HCT116 (cell line): ENCODE data around the gene COPG1.

Experiments
- POLR2A ChIP-seq: IDR thresholded peaks from 2 replicates; pipeline ENCODE4 v1.7.0; 2011; ENCODE audit warnings: borderline replicate concordance; ENCODE audit not compliant: insufficient read depth, insufficient read length; ENCODE audit errors: extremely low read depth
- RAD21 ChIP-seq: IDR thresholded peaks from 2 replicates; pipeline ENCODE4 v1.6.1; 2012; ENCODE audit warnings: low read depth, mild to moderate bottlenecking
- SIN3A ChIP-seq: IDR thresholded peaks from 2 replicates; pipeline ENCODE4 v1.6.1; 2012; ENCODE audit warnings: low read depth
- ZNF274 ChIP-seq: fragments of 200-500 bp; sonication (Bioruptor generic); IDR thresholded peaks from 2 replicates; pipeline ENCODE4 v1.6.1; 2014; ENCODE audit warnings: mild to moderate bottlenecking, low read depth, low read length, inconsistent platforms
- TF ChIP-seq, protein P1 (sequence below), 3 experiments: fragments of 200-600 bp in 1 of 3; sonication (generic) in 1 of 3; IDR thresholded peaks in 2 of 3; conservative IDR thresholded peaks in 1 of 3; 2 replicates each; pipeline ENCODE4 v1.5.1; 2012 to 2017; ENCODE audit warnings: low read depth in 2 of 3, low read length in 2 of 3, antibody characterized with exemption in 1 of 3, borderline replicate concordance in 1 of 3, control low read depth in 1 of 3, mild to moderate bottlenecking in 1 of 3, mixed read lengths in 1 of 3, mixed run types in 1 of 3, moderate library complexity in 1 of 3; ENCODE audit not compliant: insufficient read depth in 1 of 3

DNA sequence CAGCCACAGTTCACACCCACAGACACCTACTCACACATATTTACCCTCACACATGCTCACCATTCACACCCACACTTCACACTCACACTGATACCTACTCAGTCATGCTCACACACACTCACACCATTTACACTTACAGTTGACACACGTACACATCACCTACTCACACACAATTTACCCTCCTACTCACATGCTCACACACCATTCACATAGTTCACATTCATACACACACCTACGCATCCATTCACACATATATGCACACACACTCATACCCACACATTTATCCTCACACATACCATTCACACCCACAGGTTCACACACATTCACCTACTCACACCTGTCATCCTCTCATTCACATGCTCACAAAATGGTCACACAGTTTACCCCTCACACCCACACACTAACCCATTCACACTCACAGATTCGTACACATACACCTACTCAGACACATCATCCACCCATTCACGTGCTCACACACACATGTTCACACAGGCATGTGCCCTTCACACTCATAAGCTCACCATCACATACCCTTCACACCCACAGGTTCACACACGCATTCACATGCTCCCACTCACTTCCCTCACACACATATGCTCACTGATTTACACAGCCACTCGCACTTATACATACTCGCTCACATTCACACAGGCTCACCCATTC, 71.5 kb downstream of the COPG1 start:
- TF ChIP-seq, protein P1, sequence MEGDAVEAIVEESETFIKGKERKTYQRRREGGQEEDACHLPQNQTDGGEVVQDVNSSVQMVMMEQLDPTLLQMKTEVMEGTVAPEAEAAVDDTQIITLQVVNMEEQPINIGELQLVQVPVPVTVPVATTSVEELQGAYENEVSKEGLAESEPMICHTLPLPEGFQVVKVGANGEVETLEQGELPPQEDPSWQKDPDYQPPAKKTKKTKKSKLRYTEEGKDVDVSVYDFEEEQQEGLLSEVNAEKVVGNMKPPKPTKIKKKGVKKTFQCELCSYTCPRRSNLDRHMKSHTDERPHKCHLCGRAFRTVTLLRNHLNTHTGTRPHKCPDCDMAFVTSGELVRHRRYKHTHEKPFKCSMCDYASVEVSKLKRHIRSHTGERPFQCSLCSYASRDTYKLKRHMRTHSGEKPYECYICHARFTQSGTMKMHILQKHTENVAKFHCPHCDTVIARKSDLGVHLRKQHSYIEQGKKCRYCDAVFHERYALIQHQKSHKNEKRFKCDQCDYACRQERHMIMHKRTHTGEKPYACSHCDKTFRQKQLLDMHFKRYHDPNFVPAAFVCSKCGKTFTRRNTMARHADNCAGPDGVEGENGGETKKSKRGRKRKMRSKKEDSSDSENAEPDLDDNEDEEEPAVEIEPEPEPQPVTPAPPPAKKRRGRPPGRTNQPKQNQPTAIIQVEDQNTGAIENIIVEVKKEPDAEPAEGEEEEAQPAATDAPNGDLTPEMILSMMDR (IDR thresholded peaks at IDR 0.05 in 2 of 3, conservative IDR thresholded peaks at IDR 0.05 in 1 of 3; ENCODE audit: borderline replicate concordance in 1 of 3, insufficient read depth in 1 of 3, low read depth in 2 of 3, low read length in 2 of 3), result no peak
- TF ChIP-seq POLR2A, result no peak
- no peak for TF ChIP-seq RAD21
- TF ChIP-seq SIN3A, result no peak
- no peak for TF ChIP-seq ZNF274
